Measurements from ENCODE around the gene MTMR8.
A peak's percentile ranks its signal among the peaks of the same experiment; 100 is the strongest.
"Not testable (repeated sequence)": the region's sequence is repeated elsewhere in the genome, so short reads cannot be mapped to it uniquely, and the experiment has no call there.

The MTMR8 gene

DNA sequence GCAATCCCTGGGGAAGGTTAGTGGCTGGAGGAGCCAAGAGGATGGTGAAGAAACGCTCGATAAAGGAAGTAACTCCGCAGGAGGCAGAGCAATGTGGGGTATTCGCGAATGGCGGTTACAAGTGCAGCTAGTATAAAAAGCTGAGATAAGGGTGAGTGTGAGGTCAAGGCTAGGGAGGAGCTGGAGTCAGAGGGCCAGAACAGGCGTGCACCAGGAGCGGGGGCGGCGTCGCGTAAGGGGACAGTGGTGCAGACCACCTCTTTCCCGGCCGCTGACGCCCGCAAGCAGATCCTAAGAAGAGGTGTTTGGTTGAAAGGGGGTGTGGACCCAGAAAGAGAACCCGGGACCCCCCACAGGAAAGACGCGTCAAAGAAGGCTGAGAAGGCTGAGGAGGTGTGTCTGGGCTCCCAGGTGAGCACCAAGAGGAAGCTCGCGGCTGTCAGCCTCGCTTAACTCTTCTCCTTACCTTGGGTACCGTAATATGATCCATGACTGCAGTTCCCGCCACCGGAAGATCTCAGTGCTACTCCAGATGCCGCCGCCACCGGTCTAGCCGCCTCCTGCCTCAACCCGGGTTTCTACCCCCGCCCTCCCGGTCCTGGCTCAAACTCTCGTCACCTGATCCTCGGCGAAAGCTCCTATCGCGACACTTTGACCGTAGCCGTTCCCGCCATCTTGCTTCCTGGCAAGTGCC, at the start of gene MTMR8:
Gene MTMR8, minus strand, starts transcription at position 579 of the 694 bp plus-strand sequence. Its CDS starts 89 bp downstream, at position 490.
- Histone ChIP-seq H3K27ac (peak within 1 kb of the TSS in 5 of 21 experiments; percentile 16 to 64 (median 31)), H3K4me3 (peak within 1 kb of the TSS; percentile 37 to 59 (median 49))

DNA sequence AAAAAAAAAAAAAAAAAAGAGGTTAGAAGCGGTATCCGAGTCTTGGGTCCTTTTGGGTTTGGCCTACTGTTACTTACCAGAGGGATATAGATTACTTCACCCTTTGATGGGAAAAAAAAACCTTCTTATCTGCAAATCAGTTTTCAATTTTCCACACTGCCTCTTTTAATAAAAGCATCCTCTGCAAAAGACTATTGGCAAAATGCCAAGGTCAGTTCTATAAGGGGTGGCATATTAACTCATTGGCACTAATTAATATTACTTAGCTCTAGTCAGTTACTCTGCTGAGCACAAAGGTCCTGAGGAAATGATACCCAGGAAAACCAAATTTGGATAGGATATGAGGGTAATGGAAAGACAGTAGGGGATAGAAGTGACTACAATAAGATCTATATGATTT, 44.3 kb upstream of the MTMR8 start:
- H3K27ac ChIP-seq: no peak overlapping the region
- H3K4me3 ChIP-seq: no peak overlapping the region

DNA sequence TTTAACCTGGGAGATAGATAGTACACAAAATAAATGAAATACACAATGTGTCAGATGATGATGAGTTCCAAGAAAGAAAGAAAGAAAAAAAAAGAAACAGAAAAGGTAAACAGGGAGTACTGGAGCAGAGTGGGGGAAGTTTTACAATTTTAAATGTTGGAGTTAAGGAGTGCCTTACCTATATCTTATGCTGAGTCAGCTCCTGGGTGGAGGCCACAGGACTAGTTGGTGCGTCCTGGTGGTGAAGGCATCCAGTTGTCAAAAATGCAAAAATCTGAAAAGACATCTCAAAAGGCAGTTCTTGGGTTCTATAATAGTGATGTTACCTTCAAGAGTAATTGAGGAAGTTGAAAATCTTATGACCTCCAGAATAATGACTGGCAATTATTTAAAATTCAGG, 42.4 kb upstream of the MTMR8 start:
- Histone ChIP-seq H3K4me3 (no peak overlapping the region), H3K27ac (no peak overlapping the region)

DNA sequence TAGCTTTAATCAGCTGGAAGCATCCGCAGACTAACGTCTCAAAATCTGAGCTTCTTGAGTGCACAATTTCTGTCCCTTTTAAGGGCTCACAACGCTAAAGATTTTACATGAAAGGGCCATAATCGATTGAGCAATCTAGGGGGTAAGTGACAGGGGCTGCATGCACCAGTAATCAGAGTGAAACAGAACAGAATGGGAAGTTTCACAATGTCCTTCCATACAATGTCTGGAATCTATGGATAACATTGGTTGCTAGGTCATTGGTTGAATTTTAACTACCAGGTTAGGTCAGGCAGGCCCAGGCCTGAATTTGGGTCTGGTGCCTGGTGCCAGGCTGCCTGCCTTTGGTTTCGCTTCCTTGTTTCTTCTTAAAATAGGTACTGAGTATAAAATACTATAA, 42.0 kb upstream of the MTMR8 start:
- Histone ChIP-seq H3K4me3 (no peak overlapping the region), H3K27ac (no peak overlapping the region)

GRCh38 chrX:64428371-64428770, 33.1 kb upstream of the MTMR8 start:
- Histone ChIP-seq H3K27ac (no peak overlapping the region), H3K4me3 (no peak overlapping the region)

DNA sequence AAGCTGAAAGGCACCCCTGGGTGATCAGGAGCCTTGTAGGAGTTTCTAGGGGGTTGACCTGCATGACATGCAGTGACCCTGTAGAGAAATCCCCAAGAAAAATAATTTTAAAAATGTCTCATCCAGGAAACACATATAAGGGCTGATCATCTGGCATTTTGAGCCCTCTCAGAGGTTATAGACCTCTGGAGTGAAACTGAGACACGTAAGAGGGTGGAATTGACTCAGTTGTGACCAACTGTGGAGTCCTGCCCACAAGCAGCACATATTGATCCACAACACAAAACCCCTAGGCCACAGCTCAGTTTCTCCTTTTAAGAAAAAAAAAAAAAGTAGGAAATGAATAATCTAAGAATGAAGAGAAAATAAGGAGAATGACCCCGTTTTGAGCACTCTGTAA, 32.5 kb upstream of the MTMR8 start:
- H3K27ac ChIP-seq: no peak overlapping the region
- no peak overlapping the region for H3K4me3 ChIP-seq

GRCh38 chrX:64427281-64427680, 32.0 kb upstream of the MTMR8 start:
- Histone ChIP-seq H3K27ac (no peak overlapping the region), H3K4me3 (no peak overlapping the region)

- H3K4me3 ChIP-seq, H3K27ac ChIP-seq: not testable (repeated sequence)
Measured at GRCh38 chrX:64409730-64410129, 14.5 kb upstream of the MTMR8 start.

GRCh38 chrX:64398088-64398487, 2.8 kb upstream of the MTMR8 start:
- no peak overlapping the region for H3K27ac ChIP-seq
- no peak overlapping the region for H3K4me3 ChIP-seq

GRCh38 chrX:64395568-64395929, 297 bp upstream of the MTMR8 start:
- Histone ChIP-seq H3K4me3 (peak overlapping the region; percentile 37 to 59 (median 49)), H3K27ac (no peak overlapping the region)

DNA sequence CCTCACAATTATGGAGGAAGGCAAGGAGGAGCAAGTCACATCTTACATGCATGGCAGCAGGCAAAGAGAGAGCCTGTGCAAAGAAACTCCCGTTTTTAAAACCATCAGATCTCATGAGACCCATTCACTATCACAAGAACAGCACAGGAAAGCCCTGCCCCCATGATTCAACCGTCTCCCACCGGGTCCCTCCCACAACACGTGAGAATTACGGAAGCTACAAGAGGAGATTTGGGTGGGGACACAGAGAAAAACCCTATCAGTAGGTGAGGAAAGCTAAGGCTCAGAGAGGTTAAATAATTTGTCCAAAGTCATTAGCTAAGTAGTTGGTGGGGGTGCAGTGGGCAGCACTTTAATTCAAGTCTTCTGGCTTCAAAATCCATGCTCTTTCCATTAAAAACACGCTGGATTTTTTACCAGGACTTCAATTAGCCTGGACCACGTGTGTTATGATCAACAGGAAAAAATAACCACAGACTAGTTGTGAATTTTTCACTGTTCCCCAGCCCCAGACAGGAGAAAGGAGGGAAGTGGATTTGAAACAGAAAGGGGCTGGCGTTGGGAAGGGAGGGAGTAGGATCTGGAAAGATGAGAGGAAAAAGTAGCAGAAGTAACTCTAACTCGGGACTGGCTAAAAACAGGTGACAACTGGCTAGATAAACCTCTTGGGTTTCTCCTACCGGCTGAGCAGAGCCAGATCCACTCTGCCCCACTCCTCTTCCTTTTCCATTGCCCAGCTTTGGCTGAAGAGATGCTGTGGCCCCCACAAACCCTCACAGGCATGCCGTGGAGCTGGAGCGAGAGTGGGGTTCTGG, 986 bp downstream of the MTMR8 start:
- Histone ChIP-seq H3K4me3 (peak overlapping the region; percentile 37 to 59 (median 49)), H3K27ac (peak overlapping the region in 2 of 21 experiments; percentile 24 to 64)

GRCh38 chrX:64389489-64389888, 5.8 kb downstream of the MTMR8 start:
- H3K27ac ChIP-seq: no peak overlapping the region
- no peak overlapping the region for H3K4me3 ChIP-seq

GRCh38 chrX:64380789-64381188, 14.5 kb downstream of the MTMR8 start:
- not testable (repeated sequence) for H3K27ac ChIP-seq, H3K4me3 ChIP-seq

DNA sequence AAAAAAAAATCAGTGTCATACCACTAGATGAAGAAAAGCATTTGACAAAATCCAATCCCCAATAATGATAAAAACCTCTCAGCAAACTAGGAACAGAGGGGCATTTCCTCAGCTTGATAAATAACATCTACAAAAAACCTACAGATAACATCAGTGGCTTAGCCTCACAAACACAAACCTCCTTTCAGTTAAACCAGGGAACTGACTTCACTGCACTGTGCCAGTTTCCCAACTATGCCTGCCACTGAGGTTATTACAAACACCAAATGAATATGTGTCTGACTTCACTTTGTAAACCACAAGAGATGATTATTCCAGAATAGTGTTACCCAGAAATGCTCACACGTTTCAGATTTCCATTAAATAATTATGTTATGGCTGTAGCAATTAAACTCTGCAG, 15.3 kb downstream of the MTMR8 start:
- Histone ChIP-seq H3K4me3 (no peak overlapping the region), H3K27ac (no peak overlapping the region)

GRCh38 chrX:64377753-64378152, 17.5 kb downstream of the MTMR8 start:
- H3K4me3 ChIP-seq: no peak overlapping the region
- H3K27ac ChIP-seq: no peak overlapping the region

DNA sequence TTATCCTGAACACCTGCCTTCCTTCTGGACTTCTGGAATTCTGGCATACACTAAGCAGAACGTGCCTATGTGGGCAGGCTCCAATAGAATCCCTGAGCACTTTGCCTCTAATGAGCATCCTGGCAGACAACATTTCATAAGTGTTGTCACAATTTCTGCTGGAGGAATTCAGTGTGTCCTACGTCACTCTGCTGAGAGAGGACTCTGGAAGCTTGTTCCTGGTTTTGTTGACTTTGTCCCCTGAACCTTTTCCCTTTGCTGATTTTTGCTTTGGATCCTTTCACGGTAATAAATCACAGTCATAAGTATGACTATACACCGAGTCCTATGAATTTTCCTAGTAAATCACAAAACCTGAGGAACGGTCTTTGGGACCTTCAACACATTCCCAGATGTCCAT, 43.2 kb downstream of the MTMR8 start:
- H3K27ac ChIP-seq: no peak overlapping the region
- no peak overlapping the region for H3K4me3 ChIP-seq

DNA sequence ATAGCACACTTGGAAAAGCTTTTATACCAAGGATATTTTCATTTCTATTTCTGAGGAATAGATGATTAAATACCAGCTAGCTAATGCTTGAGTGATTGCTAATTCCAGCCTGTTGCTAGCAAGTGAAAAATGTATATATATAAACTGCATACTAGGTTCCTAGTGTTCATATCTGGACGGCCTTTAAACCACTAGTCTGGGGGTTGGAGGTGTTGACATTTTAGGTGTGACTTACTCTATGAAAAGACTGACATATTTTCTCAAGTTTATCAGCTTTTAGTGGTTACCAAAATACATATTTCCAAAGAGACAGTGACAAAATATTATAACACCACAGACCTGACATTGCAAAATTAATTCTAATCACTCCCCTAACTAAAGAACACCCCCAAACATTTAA, 44.7 kb downstream of the MTMR8 start:
- H3K4me3 ChIP-seq: no peak overlapping the region

DNA sequence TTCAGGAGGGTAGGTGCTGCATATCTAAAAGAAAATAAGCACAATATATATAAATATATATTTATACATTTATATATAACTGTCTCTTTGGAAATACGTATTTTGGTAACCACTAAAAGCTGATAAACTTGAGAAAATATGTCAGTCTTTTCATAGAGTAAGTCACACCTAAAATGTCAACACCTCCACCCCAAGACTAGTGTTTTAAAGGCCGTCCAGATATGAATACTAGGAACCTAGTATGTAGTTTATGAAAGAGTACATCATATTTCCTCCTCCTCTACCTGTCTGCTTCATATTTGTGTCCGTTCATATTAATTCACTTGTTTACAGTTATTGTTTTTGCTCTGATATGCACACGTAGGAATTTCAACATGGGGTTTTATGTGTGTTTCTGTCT, 45.2 kb downstream of the MTMR8 start:
- Histone ChIP-seq H3K27ac (no peak overlapping the region), H3K4me3 (no peak overlapping the region)

More for the DNA sequence above, 44.7 kb downstream of the MTMR8 start:
- no peak overlapping the region for H3K27ac ChIP-seq

GRCh38 chrX:64342811-64343210, 52.4 kb downstream of the MTMR8 start:
- H3K27ac ChIP-seq: no peak overlapping the region
- no peak overlapping the region for H3K4me3 ChIP-seq

- H3K4me3 ChIP-seq: no peak overlapping the region
- no peak overlapping the region for H3K27ac ChIP-seq
Measured at GRCh38 chrX:64338296-64338695, 57.0 kb downstream of the MTMR8 start.

GRCh38 chrX:64334467-64334866, 60.8 kb downstream of the MTMR8 start:
- H3K27ac ChIP-seq: no peak overlapping the region
- H3K4me3 ChIP-seq: no peak overlapping the region

Data from skin epidermis (tissue), 12 donors.